ENCODE results near the gene MARK3.

MARK3 gene

DNA sequence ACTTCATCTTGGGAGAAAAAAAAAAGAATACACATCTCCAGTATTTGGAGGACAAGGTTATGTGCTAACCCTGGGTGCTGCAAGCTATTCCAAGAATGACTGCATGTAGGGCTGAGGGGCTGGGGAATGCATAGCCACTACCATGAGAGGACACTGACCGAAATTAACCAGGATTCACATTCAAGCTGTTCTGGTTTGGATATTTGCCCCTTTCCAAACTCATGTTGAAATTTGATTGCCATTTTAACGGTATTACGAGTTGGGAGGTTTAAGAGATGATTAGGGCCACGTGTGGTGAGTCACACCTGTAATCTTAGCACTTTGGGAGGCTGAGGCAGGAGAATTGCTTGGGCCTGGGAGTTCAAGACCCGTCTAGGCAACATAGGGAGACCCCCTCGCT, 18.5 kb upstream of the MARK3 start:
- no peak overlapping the region for H3K4me3 ChIP-seq (ENCODE audit: low read depth, low read length)

DNA sequence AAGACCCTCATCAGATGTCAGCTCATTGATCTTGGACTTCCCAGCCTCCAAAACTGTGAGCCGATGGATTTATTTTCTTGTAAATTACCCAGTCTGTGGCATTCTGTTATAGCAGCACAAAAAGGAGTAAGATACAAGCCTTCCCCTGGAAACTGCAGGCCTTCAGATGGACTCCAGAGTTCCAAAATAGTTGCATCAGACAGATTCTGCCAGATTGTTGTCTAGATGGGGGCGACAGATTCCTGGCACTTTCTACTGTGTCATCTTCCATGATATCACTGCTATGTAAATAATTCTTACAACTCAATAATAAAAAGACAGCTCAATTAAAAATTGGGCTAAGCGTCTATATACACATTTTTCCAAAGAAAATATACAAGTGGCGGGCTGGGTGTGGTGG, 17.2 kb upstream of the MARK3 start:
- no peak overlapping the region for H3K4me3 ChIP-seq (ENCODE audit: low read depth, low read length)

DNA sequence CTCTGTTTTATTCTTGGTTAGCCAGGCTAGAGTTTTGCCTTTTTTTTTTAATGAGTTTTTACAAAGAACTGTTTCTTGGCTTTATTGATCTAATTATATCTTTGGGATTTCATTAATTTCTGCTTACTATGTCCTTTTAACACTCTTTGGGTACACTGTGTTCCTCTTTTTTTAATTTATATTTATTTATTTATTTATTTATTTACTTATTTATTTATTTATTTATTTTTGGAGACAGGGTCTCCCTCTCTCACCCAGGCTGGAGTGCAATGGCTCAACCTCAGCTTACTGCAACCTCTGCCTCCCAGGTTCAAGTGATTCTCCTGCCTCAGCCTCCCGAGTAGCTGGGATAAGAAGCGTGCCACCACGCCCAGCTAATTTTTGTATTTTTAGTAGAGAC, 15.1 kb upstream of the MARK3 start:
- H3K4me3 ChIP-seq (ENCODE audit: low read depth, low read length) = no peak overlapping the region

DNA sequence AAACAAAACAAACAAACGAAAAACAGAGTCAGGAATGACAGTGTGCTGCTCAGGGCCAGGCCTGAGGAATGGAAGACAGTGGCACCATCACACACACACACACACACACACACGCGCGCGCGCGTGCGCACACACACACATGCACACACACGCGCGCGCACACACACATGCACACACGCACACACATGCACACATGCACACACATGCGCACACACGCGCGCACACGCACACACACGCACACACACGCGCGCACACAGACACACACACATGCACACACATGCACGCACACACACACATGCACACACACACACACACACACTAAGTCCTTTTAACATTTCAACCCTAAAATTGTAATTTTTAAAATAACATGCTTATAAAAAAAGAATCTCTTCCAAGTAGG, 13.2 kb upstream of the MARK3 start:
- no peak overlapping the region for H3K4me3 ChIP-seq (ENCODE audit: low read depth, low read length)

DNA sequence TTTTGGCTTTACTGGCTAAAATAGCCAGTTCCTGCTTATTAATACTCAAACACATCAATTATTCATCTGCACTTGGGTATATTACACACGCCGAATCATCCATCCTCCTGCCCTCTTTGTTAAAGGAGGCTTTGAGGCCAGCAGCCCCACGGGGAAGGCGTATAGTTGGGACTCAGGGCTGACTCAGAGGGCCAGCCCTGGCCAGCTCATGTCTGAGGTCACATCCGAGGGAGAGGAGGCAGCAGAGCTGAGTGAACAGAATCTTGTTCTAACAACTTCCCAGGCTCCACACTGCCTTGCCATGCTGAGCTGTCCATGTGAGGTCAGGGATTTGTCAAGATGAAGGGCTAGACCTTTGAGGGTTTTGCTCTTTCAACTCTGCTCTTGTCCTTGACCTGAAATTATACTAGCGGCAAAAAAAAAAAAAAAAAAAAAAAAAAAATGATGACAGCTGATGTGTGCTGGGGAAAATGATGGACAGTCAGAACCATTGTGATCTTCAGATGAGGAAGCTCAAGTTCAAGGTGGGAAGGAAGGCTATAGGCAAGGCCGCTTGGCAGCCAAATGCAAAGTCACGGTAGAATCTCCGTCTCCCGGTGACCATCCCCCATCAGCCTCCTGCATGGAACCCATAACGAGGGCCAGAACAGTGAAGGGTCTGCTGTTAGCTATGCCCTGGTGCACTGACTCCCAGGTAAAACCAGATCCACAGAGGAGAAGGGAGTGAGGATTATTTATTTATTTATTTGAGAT, 12.5 kb upstream of the MARK3 start:
- H3K4me3 ChIP-seq (ENCODE audit: low read depth, low read length) = no peak overlapping the region

DNA sequence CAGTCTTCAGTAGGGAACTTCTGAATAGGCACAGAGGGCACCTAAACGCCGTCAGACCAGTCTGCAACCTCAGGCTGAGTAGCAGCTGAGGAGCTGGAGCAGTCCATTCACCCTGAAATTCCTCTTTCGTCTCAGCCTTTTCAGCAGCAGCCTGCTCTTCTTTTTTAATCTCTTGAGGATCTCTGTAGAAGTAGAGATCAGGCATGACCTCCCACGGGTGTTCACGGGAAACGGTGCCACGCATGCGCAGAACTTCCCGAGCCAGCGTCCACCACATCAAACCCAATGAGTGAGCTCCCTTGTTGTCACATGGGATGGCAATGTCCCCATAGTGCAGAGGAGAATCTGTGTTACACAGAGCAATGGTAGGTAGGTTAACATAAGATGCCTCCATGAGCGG, 11.1 kb upstream of the MARK3 start:
- H3K4me3 ChIP-seq (ENCODE audit: low read depth, low read length) = no peak overlapping the region

DNA sequence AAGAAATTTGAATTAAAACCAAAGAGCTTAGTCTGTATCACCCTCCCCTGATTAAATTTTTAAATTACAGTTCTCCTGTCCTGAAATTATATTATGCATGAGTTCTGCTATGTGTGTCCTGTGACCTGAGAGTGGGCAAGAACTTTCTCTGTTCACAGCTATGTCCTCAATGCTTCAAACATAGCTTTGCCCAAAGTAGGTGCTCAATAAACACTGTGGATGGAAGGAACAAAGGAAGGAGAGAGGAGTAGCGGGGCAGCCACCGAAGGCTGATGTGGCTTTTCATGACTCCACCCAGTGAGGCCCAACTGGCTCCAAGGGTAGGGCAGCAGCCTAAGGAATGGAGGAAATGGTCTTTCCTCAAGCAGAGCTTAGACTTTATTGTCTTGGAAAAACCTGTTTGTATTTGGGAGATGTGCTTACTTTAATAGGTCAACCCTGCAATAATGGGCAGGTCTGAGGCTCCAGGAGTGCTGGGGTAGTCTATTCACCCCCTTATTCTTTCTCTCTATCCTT, 7.6 kb upstream of the MARK3 start:
- no peak overlapping the region for H3K4me3 ChIP-seq (ENCODE audit: low read depth, low read length)

DNA sequence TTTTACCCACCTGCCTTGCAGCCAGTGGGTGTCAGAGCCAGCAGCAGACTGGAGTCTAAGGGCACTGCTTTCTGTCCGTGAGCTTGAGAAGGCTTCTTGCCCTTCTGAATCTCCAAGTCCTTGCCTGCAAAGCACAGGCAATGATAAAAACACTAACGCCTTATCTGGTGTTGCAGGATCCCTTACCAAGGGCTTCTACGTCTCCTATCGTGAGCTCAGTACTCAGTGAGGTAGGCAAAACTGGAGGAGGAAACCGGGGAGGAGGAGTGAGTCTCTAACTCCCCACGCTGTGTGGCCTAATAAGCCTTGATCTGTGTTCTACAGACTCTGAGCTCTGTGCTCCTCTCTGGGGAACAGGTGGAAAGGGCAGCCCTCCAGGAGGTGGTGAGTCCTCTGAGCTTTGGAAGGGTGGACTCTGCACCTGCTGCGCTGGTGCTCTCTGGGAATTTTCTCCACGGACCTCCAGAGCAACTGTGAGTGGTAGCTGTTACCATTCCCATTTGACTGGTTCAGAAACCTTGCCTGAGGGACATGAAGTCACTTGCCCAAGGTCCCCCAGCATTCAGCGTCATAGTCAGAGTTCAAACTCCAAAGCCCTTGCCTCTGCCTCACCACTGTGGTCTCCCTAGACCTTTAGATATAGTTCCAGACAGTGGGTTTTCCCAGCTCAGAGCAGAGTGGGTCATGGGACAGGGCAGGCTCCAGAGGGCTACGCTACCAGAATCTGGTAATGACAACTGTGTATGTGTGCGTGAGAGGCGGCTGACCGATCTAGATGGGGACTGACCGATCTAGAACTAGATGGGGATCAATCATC, 7.0 kb upstream of the MARK3 start:
- no peak overlapping the region for H3K4me3 ChIP-seq (ENCODE audit: low read depth, low read length)

DNA sequence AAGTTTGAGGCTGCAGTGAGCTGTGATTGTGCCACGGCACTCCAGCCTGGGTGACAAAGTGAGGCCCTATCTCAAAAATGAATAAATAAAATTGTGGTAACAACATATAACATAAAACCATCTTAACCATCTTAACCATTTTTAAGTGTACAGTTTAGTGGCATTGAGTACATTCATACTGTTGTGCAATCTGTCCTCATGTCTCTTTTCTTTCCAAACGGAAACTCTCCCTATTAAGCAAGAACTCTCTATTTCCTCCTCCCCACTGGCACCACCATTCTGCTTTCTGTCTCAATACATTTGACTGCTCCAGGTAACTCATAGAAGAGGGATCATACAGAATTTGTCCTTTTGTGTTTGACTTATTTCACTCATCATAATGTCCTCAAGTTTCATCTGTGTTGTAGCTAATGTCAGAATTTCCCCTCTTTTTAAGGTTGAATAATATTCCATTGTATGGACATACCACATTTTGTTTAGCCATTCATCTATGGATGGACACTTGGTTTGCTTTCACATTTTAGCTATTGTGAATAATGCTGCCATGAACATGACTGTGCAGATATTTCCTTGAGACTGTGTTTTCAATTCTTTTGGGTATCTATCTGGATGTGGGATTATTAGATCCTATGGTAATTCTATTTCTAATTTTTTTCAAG, 4.4 kb upstream of the MARK3 start:
- no peak overlapping the region for H3K4me3 ChIP-seq (ENCODE audit: low read depth, low read length)

DNA sequence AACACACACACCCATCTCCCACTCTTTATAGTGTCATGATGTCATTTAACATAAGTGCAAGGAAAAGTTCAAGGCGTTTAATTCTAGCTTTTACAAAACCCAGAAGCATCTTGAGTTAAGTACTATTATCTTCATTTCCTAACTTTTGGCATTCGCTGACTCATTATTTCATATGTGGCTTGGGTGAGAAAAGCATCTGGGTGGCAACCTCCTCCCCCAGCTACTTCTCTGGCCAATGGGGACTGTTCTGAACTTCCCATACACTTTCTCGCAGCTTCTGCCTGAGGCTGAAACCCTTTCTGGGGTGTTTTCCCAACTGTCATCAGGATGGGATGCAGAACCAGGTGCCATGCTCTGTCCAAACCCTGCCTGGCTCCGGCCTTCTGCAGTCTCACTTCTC, 2.8 kb upstream of the MARK3 start:
- H3K4me3 ChIP-seq (ENCODE audit: low read depth, low read length) = no peak overlapping the region

DNA sequence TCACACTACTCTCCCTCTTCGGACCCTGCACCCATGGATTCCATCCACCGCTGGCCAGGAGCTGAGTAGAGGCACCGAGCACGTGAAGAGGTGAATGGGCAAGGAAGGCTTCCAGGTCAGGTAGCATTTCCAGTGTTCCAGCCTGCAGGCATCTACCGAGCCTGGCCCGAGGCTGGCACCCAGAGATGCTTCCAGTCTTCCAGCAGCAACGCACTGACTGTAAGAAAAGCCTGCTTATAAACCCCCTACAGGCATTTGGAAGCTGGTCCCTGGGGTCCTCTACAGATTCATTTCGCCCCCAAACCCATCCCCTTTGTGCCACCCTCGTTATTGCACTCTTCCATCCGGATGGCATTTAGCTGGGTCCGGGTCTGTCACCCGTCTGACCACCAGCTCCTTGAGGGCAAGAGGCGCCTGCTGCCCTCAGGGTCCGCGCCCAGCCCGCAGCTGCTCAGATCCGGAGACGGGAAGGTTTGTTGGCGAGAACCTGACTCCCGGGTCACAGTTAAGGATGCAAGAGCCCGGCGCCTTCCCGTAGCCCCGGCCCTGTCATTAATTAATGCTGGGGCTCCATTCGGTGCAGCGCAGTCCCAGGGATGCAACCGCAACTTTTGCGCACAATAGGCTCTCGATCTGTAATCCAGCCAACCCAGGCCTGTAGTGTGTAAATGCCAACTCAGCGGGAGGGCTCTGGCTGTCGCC, 614 bp upstream of the MARK3 start:
- peak overlapping the region; percentile 99 for H3K4me3 ChIP-seq (ENCODE audit: low read depth, low read length)

DNA sequence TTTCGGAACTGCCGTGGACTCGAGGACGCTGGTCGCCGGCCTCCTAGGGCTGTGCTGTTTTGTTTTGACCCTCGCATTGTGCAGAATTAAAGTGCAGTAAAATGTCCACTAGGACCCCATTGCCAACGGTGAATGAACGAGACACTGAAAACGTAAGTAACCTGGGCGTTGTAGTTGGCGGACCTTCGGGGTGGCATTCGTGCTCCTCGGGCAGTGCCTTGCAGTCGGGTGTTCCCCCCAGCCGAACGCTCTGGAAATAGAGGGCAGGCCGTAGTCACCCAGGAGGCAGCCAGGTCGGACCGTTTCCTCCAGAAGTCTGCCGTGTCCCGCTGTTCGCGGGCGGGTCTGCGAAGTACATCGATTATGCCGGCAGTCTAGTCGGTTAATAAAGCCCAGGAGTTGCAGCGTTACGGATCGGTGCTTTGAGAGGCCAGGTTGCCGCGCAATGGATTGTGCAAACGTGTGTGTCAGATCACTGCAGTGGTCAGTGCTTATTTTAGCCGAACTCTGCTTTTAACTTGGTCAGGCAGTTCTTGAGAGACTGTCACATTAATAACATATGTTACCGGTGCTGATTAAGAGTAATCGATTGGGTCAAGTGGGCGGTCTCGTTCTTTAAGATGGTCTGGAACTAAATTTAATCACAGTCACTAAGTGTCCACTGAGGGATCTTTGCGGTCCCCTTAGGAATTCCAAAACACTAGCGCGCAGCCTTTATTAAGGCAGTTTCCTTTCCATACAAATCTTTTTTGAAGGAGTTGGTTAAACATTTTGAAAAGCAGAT, 906 bp downstream of the MARK3 start:
- H3K4me3 ChIP-seq (ENCODE audit: low read depth, low read length) = peak overlapping the region; percentile 99

DNA sequence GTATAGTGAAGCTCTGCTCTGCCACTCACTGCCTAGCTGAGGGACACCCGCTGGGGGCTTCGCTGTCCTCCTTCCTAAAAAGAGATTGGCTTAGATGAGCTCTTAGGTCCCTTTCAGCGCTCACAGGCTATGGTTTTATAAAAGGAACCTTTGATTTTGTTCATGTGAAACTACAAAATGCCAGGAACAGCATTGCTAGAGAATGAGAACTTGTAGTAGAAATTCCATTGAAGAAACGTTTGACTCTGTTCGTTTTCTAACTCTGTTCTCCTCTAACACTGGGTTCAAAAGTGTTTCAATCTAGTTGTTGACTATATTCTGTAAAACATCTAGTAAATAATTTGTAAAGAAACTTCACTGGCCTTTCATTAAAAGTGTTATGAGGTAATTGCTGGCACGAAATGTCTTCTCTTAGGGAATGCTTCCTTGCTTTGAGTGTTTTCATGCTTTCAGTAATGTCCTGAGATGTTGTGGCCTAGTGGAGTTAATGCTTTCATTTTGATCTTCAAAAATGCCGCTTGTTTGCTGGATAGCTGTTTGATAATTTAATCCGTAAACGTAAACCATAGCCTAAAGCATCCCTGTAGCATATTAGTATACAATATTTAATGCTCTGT, 1.6 kb downstream of the MARK3 start:
- peak overlapping the region; percentile 99 for H3K4me3 ChIP-seq (ENCODE audit: low read depth, low read length)

DNA sequence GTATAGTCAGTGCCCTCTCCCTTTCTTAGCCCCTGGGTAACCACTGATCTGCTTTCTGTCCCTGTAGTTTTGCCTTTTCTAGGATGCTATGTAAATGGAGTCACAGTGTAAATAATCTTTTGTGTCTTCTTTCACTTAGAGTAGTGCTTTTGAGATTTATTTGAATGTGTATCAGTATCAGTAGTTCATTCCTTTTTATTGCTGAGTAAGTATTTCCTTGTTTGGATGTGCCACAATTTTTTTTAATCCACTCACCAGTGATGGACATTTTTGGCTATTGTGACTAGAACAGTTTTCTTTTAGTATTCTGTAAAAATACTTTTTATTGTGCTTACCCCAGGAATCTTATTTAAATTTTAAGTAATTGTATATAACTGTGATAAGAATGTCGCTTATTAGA, 3.4 kb downstream of the MARK3 start:
- H3K4me3 ChIP-seq (ENCODE audit: low read depth, low read length) = no peak overlapping the region

DNA sequence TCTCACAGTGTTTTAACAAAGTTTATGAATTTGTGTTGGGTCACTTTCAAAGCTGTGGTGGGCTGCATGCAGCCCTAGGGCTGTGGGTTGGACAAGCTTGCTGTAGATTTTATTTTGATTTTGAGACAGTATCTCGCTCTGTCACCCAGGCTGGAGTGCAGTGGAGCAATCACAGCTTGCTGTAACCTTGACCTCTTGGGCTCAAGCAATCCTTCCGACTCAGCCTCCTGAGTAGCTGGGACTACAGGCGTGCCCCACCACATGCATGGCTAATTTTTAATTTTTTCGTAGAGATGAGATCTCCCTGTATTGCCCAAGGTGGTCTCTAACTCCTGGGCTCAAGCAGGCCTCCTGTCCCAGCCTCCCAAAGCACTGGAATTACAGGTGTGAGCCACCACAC, 5.4 kb downstream of the MARK3 start:
- H3K4me3 ChIP-seq (ENCODE audit: low read depth, low read length) = no peak overlapping the region

DNA sequence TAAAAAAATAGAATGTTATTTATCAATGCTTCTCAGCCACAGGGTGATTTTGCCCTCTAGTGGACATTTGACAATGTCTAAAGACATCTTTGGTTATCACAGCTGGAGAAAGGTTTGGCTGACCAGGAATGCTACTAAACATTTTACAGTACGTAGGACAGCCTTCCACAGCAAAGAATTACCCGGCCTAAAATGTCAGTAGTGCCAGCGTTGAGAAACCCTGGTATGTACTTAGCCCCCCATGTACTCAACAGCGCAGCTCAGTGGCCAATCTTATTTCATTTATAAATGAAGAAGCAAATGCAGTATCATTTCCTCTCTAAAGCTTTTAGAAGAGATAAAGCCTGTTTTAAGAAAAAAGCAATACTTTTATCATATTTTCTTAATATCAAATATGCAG, 5.8 kb downstream of the MARK3 start:
- no peak overlapping the region for H3K4me3 ChIP-seq (ENCODE audit: low read depth, low read length)

DNA sequence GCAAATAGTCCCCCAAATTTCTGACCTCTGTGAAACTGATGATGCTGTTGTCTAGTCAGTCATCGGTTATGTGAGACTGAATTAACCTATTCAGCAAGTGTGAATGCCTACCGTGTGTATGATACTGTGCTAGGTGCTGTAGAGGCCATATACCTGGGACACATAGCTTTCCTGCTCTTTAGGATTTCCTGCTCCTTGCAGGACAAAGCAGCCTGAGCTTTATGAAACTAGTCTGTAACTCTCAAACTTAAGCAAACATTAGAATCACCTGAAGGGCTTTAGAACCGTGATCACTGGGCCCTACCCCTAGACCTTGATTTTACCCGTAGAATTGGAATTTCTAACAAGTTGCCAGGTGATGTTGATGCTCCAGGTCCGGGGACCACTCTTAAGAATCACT, 6.9 kb downstream of the MARK3 start:
- H3K4me3 ChIP-seq (ENCODE audit: low read depth, low read length) = no peak overlapping the region

DNA sequence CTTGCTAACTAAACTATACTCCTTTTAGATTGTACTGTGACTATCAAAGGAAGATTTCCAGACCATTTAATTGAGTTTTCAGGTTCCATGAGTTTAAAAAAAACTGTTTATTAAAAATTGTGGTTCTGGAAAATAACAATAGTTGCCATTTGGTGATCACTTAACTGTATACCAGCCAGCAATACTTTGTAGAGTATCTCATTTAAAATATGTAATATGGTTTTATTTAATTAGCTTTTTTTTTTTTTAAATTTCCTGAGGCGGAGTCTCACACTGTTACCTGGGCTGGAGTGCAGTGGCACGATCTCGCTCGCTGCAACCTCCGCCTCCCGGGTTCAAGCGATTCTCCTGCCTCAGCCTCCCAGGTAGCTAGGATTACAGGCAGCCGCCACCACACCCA, 7.4 kb downstream of the MARK3 start:
- no peak overlapping the region for H3K4me3 ChIP-seq (ENCODE audit: low read depth, low read length)

DNA sequence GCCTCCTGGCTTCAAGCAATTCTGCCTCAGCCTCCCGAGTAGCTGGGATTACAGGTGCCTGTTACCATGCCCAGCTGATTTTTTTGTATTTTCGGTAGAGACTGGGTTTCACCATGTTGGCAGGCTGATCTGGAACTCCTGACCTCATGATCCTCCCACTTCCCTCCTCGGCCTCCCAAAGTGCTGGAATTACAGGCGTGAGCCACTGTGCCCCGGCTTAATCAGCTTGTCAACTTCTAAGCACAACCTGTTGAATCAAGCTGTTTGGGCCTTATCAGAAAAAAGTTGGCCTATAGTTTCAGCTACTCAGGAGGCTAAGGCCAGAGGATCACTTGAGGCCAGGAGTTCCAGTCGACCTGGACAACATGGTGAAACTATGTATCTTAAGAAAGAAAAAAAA, 7.9 kb downstream of the MARK3 start:
- H3K4me3 ChIP-seq (ENCODE audit: low read depth, low read length) = no peak overlapping the region
